ENCODE data around the gene MYO9A.

MYO9A gene

GRCh38 chr15:71830981-71831380 lies 287.0 kb downstream of the MYO9A start:
- DNase-seq = no peak

GRCh38 chr15:71826196-71826595 lies 291.8 kb downstream of the MYO9A start:
- no peak for DNase-seq

GRCh38 chr15:71825021-71825730 lies 292.8 kb downstream of the MYO9A start:
- no peak for DNase-seq

GRCh38 chr15:71823801-71824200 lies 294.1 kb downstream of the MYO9A start:
- no peak for DNase-seq

GRCh38 chr15:71822890-71823630 lies 294.9 kb downstream of the MYO9A start:
- DNase-seq = no peak

- DNase-seq = no peak
Measured at GRCh38 chr15:71821547-71822129, 296.3 kb downstream of the MYO9A start.

GRCh38 chr15:71820127-71820526 lies 297.8 kb downstream of the MYO9A start:
- DNase-seq = no peak

GRCh38 chr15:71817351-71817750 lies 300.6 kb downstream of the MYO9A start:
- DNase-seq = no peak

GRCh38 chr15:71815301-71815700 lies 302.6 kb downstream of the MYO9A start:
- DNase-seq = no peak

GRCh38 chr15:71813723-71814470 lies 304.1 kb downstream of the MYO9A start:
- DNase-seq = no peak

GRCh38 chr15:71812966-71813722 lies 304.8 kb downstream of the MYO9A start:
- DNase-seq = no peak

- no peak for DNase-seq
Measured at GRCh38 chr15:71811752-71812735, 305.9 kb downstream of the MYO9A start.

- DNase-seq = no peak
Measured at GRCh38 chr15:71811036-71811736, 306.8 kb downstream of the MYO9A start.

GRCh38 chr15:71810256-71811035 lies 307.5 kb downstream of the MYO9A start, which contains the start of gene NR2E3:
Gene NR2E3, plus strand, starts transcription at chr15:71810554. Its CDS starts 190 bp downstream, at chr15:71810744.
- DNase-seq = no peak

- no peak for DNase-seq
Measured at GRCh38 chr15:71809346-71809745, 308.6 kb downstream of the MYO9A start.

- no peak for DNase-seq
Measured at GRCh38 chr15:71808311-71809020, 309.5 kb downstream of the MYO9A start.

GRCh38 chr15:71807691-71808091 lies 310.3 kb downstream of the MYO9A start:
- no peak for DNase-seq

- DNase-seq = no peak
Measured at GRCh38 chr15:71807125-71807629, 310.8 kb downstream of the MYO9A start.

- no peak for DNase-seq
Measured at GRCh38 chr15:71806452-71806931, 311.5 kb downstream of the MYO9A start.
